Stimulated activated CD8-positive, alpha-beta memory T cell treated with anti-CD3 and anti-CD28 coated beads, Interleukin-2, amount 100 ng/mL, for 1 hour (primary cell): ENCODE measurements around the gene RRM1.
"Not testable (repeated sequence)": the region's sequence is repeated elsewhere in the genome, so short reads cannot be mapped to it uniquely, and the experiment has no call there.

ENCODE experiments used
- DNase-seq, 2 donors: peaks; one replicate each; pipeline ENCODE4 v3.0.0-alpha.2; 2020; ENCODE audit warnings: low read depth in 2 of 2

Gene RRM1

DNA sequence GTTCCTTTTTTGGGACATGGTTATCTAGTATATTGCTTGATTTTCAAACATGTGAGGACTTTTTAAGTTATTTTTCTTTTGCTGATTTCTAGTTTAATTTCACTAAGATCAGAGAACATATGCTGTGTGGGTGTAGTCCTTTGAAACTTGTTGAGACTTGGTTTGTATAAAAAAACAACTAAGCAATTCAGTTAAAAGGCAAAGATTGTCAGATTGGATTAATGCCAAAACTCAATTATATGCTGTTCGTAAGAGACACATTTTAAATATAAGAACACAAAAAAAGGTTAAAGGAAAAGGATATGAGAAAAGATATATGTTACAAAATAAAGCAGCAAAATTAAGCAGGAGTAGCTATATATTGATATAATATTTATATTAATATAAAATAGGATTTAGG, 17.8 kb upstream of the RRM1 start:
- DNase-seq, result no peak

DNA sequence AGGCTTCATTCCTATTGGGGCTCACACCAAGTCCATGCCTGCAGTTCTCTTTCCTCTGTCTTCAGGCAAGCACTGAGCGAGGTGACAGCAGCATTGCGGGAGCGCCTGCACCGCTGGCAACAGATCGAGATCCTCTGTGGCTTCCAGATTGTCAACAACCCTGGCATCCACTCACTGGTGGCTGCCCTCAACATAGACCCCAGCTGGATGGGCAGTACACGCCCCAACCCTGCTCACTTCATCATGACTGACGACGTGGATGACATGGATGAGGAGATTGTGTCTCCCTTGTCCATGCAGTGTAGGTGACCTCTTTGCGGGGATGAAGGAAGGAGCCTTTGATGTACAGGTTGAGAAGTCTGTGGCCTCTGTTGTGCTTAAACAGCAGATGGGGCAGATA, 11.4 kb upstream of the RRM1 start:
- no peak for DNase-seq

DNA sequence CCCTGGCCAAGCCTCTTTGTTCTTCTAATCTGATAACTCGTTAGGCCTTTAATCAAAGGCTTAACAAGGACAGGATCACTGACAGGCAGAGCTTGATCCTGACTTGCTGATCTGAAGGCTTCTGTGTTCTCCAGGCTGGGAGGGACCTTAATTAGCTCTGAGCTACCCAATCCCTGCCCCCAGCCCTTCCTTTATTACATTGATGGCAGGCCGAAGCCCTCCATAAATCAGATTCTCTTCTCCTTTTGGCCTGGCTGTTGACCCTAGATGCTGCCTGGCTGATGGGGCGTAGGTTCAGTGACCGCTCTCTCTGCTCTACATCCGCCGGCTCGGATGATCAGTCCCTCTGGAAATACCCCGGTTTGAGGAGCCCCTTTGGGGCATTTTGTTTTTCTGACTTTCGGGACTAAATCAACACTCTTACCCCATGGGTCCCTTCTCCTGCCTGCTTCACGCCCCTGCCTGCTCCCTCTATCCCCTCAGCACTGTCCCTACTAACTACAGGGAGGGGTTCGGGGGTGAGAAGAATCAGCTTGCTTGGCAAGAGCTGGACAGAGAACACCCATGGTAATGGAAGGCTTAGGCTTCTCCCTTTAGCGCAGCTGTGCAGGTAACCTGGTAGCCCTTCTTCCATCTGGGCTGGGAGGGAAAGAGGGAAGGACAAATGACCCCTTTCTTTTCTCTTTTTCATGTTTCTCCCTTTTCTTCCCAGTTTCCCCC, 10.0 kb upstream of the RRM1 start:
- DNase-seq, result no peak

DNA sequence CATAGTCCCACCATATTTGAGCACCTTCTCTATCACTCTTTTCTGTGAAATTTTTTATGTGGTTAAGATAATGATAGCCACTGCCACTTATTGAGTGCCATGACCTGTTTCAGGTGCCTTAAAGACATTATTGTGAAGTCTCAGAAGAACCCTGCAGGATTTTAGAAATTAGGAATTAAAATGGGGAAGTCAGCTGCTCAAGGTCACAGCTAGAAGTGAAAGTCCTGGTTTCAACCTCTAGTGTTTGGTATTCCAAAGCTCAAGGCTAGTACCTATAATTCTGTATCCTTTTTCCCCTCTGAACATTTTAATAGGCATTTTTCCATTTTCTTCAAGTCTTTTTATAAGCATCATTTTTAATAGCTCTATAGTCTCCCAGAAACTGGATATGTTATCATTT, 9.0 kb upstream of the RRM1 start:
- DNase-seq, result no peak

DNA sequence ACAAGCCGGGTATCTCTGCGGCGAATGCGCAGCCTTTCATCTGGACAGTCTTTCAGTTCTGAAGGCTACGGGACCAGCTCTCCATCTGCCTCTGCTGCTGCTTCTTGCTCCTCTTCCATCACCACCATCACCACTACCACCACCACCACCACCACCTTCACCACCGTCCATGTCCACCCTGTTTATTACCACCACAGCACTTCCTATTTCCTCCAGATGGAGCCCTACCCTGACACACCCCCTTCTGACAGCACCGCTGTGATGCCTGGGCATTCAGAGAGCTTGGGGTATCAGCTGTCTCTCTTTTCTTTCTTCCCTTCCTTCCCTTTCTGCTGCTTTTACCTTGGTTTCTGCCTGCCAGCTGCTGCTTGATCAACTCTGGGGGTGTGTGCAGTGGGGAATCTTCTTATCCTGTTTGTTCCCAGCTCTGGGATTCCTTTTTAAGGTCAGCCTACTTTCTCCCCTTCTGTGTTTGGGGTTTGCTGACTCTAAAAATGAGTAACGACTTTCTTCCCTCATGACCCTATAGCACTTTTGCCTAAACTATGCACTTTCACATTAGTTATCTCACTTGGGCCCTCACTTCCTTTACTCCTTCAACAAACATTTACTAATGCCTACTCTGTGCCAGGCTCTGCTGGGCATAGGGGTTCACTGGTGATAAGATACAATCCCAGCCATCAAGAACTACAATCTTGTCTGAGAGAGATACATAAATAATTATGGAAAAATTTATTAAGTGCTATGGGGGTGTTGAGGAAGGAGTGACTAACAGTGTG, 7.8 kb upstream of the RRM1 start:
- no peak for DNase-seq

DNA sequence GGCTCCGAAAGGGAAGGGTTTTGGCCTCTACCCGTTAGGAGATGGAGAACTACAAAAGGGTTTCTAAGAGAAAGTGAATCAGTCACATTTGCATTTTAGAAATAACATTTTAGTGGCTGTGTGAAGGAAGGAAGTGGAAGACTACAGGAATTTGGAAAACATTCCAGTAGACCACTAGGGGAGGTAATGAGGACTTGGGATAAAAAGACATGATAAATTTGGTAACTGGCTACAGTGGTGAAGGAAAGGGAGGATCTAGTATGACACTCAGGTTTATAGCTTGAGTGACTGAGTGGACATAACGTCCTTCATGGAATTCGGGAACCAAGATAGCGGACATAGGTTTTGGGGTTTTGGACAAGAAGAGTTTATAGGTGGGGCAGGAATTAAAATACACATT, 7.0 kb upstream of the RRM1 start:
- no peak for DNase-seq

DNA sequence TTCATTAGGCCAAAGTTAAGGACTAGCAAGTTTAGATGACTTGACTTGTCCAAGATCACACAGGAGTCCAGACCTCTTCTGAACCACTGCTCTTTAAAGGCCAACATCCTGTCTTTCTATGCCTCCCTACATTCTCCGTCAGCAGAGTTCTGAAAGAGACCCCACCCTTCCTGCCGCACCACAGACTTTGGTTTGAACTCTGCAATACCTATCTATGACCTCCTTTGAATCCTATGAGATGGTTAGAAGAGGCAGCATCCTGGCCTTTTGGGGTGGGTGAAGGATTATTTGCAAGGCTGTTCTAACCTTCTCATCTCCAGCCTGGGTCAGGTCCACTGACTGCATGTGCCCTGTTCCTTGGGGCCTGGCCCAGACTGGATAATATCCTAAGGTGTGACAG, 4.3 kb upstream of the RRM1 start:
- DNase-seq, result no peak

DNA sequence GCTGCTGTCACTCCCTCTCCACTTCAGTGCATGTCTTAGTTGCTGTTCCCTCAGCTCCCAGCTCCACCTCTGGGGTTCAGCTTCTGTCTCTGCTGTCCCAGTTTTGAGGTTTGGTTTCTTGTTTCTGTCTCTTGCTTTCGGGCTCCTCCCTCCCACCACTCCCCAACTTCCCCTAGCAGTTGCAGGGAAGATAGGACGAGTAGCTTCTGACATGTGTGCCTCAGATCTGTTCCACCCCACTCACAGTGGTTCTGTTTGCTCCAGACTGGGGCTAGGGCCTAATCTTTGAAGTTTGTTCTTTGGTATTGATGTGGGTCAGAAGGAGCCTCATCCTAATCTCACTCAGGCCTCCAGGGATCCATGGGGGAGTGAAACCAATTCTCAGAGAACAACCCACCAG, 2.6 kb upstream of the RRM1 start:
- no peak for DNase-seq

DNA sequence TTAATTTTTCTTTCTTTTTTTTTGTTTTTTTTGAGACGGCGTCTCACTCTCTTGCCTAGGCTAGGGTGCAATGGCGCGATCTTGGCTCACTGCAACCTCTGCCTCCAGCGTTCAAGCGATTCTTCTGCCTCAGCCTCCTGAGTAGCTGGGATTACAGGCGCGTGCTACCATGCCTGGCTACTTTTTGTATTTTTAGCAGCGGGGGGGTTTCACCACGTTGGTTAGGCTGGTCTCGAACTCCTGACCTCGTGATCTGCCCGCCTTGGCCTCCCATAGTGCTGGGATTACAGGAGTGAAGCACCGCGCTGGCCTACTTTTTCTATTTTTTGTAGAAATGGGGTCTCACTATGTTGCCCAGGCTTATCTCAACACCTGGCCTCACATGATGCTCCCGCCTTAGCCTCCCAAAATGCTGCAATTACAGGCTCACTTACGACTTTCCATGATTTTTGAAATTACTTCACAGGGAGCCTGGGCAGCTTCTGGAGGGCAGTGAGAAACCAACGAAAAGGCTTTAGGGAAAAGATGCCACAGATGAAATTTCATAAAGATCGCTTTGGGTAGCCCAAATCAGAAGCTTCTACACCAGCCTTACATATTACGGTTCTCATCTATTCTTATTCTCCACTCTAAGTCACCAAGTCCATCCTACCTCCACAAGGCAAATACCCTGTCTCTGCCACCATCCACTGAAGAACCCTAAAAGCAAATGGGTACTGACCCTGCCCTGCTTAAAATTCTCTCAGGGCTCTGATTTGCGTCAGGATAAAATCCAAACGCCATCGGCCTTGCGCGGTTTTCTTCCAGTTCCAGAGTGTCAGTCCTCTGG, 866 bp upstream of the RRM1 start:
- DNase-seq, result no peak

DNA sequence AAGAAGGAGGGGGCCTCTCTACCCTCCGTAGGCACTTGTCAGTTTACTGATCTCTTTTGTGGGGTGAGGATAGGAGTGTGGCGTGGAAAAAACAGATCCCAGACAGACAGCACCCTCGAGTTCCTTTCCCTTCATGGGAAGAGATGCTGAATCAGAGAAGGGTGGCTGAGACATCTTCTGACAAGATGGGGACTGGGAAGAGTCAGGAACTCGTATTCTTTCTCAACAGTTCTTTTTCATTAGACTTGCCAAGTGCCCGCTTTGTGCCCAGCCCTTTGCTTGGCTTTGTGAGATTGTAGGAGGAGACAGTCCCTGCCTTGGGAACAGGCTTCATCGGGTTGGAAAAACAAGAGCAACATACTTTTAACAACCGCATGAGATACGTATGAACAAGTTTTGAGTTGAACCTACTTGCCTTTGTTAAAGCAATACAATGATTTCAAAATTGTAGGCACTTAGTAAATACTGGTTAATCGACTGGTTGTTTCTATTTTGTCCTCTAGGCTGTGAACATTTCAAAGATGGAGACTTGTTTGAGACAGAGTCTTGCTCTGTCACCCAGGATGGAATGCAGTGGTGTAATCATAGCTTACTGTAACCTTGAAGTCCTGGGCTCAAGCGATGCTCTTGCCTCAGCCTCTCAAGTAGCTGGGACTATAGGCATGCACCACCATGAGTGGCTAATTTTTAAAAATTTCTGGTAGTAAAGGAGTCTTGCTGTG, 1.1 kb downstream of the RRM1 start:
- no peak for DNase-seq

DNA sequence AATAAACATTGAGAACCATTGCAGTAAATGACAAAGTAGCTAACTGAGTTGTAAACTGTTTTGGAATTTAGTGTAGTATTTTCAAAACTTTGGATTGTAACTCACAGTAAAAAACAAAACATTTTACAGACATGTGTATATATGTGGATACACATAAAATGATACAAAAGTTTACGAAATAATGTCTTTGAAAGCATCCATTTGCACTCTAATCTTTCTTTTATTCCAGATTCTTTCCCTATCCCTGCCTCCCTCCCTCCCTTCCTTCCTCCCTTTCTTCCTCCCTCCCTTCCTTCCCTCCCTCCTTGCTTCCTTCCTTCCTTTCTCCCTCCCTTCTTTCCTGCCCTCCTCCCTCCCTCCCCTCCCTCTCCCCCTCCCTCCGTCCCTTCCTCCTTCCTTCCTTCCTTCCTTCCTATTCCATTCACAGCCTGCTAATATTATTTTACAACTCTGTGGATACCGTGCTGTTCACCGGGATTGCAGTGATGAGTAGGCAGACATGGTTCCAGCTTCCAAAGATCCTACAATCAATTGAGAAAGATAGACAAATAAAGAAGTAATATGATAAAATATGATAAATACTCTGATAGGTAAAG, 3.5 kb downstream of the RRM1 start:
- DNase-seq, result no peak

DNA sequence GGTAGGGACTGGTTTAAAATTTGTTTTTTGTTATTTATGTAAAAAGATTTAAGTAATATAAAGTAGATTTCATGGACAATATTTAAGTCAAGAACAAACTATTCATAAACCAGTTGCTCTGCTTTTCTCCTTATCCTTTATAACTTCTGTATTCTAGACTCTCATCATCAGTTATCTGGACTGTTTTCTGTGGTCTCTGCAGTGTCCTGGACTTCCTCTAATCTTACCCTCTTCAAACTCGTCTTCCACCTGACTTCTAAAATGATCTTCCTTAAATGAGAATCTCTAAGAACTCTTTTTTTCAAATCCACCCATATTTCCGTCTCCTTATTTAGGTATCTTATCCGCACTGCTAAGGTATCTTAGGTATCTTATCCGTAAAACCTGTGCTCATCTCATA, 8.1 kb downstream of the RRM1 start:
- DNase-seq, result no peak

DNA sequence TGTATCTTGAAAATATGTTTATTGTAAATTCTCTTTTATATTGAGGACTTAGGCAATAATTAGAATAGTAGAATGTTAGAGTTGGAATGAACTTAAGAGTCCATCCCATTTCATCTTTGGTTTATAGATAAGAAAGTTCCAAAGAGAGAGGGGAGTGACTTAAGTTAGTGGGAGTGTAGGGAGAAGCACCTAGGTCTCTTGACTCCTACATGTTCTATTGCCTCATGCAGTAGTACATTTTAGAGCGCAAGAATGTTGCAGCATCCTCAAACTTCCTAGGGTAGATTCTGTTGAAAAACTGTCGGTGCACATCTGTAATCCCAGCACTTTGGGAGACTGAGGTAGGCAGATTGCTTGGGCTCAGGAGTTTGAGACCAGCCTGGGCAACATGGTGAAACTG, 8.7 kb downstream of the RRM1 start:
- DNase-seq, result no peak

DNA sequence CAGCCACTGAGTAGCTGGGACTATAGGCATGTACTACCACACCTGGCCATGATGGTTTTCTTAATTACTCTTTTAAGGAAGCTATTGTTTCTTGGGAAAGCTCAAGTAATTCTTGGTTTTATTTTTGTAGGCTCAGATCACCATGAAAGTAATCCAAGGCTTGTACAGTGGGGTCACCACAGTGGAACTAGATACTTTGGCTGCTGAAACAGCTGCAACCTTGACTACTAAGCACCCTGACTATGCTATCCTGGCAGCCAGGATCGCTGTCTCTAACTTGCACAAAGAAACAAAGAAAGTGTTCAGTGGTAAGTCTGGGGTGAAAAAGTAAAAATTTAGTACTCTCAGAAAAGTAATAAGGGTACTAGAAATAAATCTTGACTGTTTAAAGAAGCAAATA, 11.3 kb downstream of the RRM1 start:
- no peak for DNase-seq

DNA sequence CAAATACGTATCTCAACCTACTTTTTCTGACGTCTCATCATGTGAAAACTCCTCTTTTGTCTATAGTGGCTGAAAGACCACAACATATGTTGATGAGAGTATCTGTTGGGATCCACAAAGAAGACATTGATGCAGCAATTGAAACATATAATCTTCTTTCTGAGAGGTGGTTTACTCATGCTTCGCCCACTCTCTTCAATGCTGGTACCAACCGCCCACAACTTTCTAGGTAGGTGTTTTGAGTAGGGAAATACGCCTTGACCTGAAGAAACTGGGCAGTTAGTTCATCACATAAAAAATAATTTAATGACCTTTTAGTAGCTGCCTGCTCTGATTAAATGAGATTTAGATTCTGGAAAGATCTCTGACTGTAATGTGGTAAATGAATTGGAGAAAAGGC, 17.2 kb downstream of the RRM1 start:
- DNase-seq, result no peak

DNA sequence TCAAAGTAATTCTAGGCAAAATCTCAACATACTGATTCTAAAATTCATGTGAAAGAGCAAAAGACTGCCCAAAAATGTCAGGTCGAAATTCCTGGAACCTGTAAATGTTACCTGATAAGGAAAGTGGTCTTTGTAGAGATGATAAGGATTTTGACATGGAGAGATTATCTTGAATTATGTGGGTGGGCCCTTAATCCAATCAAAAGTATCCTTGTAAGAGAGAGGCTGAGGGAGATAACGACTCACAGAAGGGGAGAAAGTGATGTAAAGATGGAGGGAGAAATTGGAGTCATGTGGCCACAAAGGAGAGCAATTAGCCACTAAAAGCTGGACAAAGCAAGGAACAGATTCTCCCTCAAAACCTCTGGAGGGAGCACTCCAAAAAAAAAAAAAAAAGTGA, 20.5 kb downstream of the RRM1 start:
- no peak for DNase-seq

DNA sequence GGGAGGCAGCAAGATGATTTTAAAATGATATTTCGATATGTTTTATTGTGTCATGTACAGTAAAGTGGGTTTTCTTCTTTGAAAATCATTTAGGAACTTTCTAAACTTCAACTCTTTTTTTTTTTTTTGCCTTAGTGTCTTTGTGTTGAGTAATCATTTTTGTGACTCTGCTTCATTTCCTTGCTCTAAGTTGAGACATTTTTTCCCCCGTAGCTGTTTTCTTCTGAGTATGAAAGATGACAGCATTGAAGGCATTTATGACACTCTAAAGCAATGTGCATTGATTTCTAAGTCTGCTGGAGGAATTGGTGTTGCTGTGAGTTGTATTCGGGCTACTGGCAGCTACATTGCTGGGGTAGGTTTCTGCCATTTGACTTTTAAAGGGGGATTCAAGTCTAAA, 23.5 kb downstream of the RRM1 start:
- no peak for DNase-seq

DNA sequence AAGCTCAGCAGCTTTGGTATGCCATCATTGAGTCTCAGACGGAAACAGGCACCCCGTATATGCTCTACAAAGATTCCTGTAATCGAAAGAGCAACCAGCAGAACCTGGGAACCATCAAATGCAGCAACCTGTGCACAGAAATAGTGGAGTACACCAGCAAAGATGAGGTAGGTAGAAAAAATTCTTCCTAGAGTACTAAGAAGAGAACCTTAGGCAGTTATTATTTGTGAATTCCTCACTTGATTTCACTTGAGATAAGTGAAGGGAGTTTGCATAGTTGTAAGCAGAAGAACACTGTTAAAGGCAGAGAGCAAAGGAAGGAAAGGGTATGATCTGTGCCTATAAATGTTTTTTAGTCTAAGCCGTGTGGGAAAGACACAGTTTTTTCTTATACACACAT, 28.6 kb downstream of the RRM1 start:
- DNase-seq, result no peak

DNA sequence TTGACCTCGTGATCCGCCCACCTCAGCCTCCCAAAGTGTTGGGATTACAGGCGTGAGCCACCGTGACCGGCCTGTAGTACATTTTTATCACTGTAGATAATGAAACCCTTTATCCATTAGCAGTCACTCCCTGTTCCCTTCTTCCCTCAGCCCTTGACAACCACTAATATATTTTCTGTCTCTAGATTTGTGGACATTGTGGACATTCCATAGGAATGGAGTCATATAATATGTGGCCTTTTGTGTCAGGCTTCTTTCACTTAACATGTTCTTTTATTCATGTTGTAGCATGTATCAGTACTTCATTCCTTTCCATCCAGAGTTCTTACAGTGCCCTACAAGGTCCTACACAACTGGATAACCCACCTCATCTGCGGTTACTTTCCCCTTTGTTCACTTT, 30.5 kb downstream of the RRM1 start:
- no peak for DNase-seq

DNA sequence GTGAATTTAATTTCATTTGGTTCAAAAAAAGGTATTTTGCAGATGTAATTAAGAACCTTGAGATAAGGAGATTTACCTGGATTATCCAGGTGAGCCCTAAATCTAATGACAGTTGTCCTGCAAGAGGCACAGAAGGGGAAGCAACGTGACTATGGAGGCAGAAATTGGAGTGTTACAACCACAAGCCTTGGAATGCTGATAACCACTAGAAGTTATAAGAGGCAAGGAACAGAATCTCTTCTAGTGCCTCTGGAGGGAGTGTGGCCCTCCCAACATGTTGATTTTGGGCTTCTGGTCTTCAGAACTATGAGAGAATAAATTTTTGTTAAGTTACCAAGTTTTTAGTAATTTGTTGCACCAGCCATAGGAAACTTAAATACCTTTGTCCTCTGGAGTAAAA, 32.8 kb downstream of the RRM1 start:
- no peak for DNase-seq

DNA sequence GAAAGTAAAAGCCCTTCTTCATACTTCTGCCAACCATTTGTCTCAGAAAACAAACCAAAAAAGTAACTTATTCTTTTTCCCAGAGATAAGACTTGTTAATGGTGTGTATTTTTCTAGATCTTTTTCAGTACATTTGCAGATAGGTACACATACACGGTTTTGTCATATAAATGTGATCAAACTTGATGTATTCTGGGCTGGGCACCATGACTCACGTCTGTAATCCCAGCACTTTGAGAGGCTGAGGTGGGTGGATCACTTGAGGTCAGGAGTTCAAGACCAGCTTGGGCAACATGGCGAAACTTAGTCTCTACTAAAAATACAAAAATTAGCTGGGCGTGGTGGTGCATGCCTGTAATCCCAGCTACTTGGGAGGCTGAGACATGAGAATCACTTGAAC, 35.6 kb downstream of the RRM1 start:
- DNase-seq, result not testable (repeated sequence)

DNA sequence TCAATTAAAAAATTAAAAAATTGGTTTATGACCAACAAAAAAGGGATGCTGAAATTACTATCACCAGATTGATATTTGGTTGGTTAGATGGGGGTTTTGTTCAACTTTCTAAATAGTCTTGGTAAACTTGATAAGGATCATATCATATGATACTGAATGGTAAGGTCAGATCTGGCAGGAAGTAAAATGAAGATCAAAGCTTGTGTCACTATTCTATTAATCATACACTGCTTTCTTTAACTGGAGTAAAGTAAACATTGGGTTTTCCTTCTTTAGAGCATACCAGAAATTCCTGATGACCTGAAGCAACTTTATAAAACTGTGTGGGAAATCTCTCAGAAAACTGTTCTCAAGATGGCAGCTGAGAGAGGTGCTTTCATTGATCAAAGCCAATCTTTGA, 40.2 kb downstream of the RRM1 start:
- DNase-seq, result no peak
